RKO (cell line): ENCODE measurements around the gene NTN1.
"Not testable (repeated sequence)": the region's sequence is repeated elsewhere in the genome, so short reads cannot be mapped to it uniquely, and the experiment has no call there.

Source experiments
- DNase-seq: peaks from one replicate; pipeline ENCODE4 v3.0.0-alpha.2; 2016; ENCODE audit warnings: low spot score

The NTN1 gene

GRCh38 chr17:9087921-9088320 lies 66.6 kb downstream of the NTN1 start:
- no peak for DNase-seq

- no peak for DNase-seq
Measured at GRCh38 chr17:9090641-9091096, 69.4 kb downstream of the NTN1 start.

GRCh38 chr17:9094193-9094592 lies 72.9 kb downstream of the NTN1 start:
- DNase-seq: no peak

GRCh38 chr17:9095390-9095789 lies 74.1 kb downstream of the NTN1 start:
- no peak for DNase-seq

- DNase-seq: no peak
Measured at GRCh38 chr17:9098242-9098825, 77.0 kb downstream of the NTN1 start.

GRCh38 chr17:9101356-9101755 lies 80.0 kb downstream of the NTN1 start:
- DNase-seq: no peak

GRCh38 chr17:9103193-9103592 lies 81.9 kb downstream of the NTN1 start:
- not testable (repeated sequence) for DNase-seq

- no peak for DNase-seq
Measured at GRCh38 chr17:9104370-9105041, 83.2 kb downstream of the NTN1 start.

GRCh38 chr17:9105068-9105868 lies 84.0 kb downstream of the NTN1 start:
- no peak for DNase-seq

- DNase-seq: not testable (repeated sequence)
Measured at GRCh38 chr17:9106278-9106677, 85.0 kb downstream of the NTN1 start.

GRCh38 chr17:9107527-9107926 lies 86.2 kb downstream of the NTN1 start:
- no peak for DNase-seq

- no peak for DNase-seq
Measured at GRCh38 chr17:9108146-9108545, 86.8 kb downstream of the NTN1 start.

- DNase-seq: no peak
Measured at GRCh38 chr17:9109933-9110332, 88.6 kb downstream of the NTN1 start.

GRCh38 chr17:9110501-9110900 lies 89.2 kb downstream of the NTN1 start:
- no peak for DNase-seq

GRCh38 chr17:9115214-9116191 lies 94.2 kb downstream of the NTN1 start:
- DNase-seq: no peak

GRCh38 chr17:9116311-9116835 lies 95.1 kb downstream of the NTN1 start:
- DNase-seq: no peak

GRCh38 chr17:9116861-9117568 lies 95.7 kb downstream of the NTN1 start:
- DNase-seq: no peak

- no peak for DNase-seq
Measured at GRCh38 chr17:9120471-9120870, 99.2 kb downstream of the NTN1 start.

- no peak for DNase-seq
Measured at GRCh38 chr17:9121186-9121820, 100.0 kb downstream of the NTN1 start.
